Testis (tissue), 2 donors: ENCODE results near the gene EEF2.

Source experiments
- POLR2A ChIP-seq: fragments of 450-650 bp; IDR thresholded peaks from one replicate; pipeline ENCODE4 v1.6.1; 2017; ENCODE audit warnings: antibody characterized with exemption, mild to moderate bottlenecking, moderate library complexity
- TF ChIP-seq, protein P1 (sequence below), 3 experiments: fragments of 450-650 bp in 2 of 3; fragments of 200-600 bp in 1 of 3; sonication (generic) in 1 of 3; IDR thresholded peaks; one replicate each; pipeline ENCODE4 v1.5.1; 2016 to 2019; ENCODE audit warnings: antibody characterized with exemption in 3 of 3, mild to moderate bottlenecking in 2 of 3, moderate library complexity in 1 of 3

- TF ChIP-seq, protein P1, sequence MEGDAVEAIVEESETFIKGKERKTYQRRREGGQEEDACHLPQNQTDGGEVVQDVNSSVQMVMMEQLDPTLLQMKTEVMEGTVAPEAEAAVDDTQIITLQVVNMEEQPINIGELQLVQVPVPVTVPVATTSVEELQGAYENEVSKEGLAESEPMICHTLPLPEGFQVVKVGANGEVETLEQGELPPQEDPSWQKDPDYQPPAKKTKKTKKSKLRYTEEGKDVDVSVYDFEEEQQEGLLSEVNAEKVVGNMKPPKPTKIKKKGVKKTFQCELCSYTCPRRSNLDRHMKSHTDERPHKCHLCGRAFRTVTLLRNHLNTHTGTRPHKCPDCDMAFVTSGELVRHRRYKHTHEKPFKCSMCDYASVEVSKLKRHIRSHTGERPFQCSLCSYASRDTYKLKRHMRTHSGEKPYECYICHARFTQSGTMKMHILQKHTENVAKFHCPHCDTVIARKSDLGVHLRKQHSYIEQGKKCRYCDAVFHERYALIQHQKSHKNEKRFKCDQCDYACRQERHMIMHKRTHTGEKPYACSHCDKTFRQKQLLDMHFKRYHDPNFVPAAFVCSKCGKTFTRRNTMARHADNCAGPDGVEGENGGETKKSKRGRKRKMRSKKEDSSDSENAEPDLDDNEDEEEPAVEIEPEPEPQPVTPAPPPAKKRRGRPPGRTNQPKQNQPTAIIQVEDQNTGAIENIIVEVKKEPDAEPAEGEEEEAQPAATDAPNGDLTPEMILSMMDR (IDR thresholded peaks at IDR 0.05) = no peak
- TF ChIP-seq POLR2A = no peak
These were observed 7.1 kb downstream of the EEF2 start for GRCh38 chr19:3978145-3978544.
